ENCODE measurements around the gene NRSN2. TPM values are rescaled to one million over a fixed set of nuclear protein-coding genes. Genes with fewer than 3 reads are reported as not detected.
"Not testable (repeated sequence)": the region's sequence is repeated elsewhere in the genome, so short reads cannot be mapped to it uniquely, and the experiment has no call there.

The NRSN2 gene
- total and polyA plus RNA-seq, 8 donors, result 31.9 to 41.5 (median 37.1) TPM

DNA sequence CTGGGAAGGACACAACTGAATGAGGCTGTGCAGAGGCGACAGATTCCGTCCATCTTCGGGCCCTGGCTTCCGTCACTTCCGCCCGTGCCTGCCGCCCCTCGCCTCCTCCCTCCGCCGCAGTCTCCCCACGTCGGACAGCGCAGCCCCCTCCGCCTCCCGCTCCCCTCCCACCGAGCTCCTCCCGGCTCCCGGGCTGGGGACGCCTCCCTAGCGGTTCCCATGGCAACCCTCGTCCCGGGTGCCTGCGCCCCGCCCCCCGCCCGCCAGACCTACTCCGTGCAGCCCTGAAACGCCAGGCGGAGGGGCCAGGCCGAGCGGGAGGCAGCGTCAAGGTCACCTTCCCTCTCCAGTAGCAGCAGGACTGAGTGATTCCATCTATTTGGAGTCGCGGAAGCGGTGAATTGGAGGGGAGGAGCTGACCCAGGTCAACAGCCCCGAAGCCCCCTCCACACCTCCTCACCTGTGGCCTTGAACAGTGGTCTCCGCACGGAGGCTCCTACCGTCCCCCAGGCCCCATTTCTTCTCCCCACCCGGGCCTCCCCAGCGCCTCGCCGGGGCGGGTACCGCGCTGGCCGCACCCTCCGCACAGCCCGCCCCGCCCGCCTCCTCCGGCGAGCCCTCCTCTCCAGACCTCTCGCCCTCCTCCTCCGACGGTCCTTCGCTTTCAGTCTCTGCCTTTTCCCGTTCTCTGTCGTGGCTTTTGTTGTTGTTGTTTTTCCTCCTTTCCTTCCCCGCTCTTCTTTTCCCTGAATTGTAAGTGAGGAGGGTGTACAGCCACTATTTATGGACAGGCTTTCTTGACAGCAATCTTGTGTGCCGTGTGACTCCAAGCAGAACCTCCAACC is 951 bp downstream of the NRSN2 start:
- peaks cover 4 to 16% of the 10 kb centered on the region in 2 donors for H3K4me1 ChIP-seq
- peak; percentile 89 for ATAC-seq
- DNase-seq, result peak; percentile 90 to 97 (median 94)
- intact Hi-C loops (cut with DNase I), result no loop called here
- H3K27me3 ChIP-seq, result peaks cover 0 to 18% of the 10 kb centered on the region in 2 donors
- H3K4me3 ChIP-seq, result peak overlapping the region; percentile 72 to 75
- TF ChIP-seq, protein P1, sequence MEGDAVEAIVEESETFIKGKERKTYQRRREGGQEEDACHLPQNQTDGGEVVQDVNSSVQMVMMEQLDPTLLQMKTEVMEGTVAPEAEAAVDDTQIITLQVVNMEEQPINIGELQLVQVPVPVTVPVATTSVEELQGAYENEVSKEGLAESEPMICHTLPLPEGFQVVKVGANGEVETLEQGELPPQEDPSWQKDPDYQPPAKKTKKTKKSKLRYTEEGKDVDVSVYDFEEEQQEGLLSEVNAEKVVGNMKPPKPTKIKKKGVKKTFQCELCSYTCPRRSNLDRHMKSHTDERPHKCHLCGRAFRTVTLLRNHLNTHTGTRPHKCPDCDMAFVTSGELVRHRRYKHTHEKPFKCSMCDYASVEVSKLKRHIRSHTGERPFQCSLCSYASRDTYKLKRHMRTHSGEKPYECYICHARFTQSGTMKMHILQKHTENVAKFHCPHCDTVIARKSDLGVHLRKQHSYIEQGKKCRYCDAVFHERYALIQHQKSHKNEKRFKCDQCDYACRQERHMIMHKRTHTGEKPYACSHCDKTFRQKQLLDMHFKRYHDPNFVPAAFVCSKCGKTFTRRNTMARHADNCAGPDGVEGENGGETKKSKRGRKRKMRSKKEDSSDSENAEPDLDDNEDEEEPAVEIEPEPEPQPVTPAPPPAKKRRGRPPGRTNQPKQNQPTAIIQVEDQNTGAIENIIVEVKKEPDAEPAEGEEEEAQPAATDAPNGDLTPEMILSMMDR (IDR thresholded peaks at IDR 0.05), result no peak
- H3K27ac ChIP-seq, result peak overlapping the region; percentile 79 to 95
- H3K9me3 ChIP-seq, result no peaks in the 10 kb centered on the region
- H3K36me3 ChIP-seq, result no peaks in the 10 kb centered on the region

DNA sequence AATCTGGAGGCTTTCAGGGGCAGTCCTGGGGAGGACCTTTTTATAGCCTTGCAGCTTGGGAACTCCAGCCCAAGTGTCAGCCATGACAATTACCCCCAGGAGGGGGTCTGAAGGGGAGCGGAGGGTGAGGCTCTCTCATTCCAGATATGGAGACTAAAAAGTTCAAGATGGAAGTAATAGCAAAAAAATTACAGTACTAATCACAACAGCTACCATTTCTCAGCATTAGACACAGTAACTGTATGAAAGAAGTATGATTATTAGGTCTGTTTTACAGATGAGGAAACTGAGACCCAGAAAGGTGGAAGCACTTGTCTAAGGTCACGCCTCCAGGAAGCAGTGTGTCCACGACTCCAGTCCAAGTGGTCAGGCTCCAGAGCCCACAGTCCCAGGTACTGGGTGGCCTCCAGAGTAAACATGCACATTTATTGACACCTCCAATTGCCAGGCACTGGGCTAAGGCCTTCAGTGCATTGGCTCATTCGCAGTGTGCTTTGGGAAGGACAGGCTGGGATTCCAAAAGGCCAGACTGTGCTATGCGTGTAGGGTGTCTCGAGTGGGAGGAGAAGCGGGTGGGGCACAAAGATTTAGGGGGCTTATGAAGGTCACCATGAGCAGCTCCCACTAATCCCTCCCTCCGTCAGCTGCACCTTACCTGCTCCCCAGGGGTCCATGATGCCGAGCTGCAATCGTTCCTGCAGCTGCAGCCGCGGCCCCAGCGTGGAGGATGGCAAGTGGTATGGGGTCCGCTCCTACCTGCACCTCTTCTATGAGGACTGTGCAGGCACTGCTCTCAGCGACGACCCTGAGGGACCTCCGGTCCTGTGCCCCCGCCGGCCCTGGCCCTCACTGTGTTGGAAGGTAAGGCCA is 2.3 kb downstream of the NRSN2 start:
- Histone ChIP-seq H3K4me3 (no peak overlapping the region), H3K27me3 (peaks cover 0 to 18% of the 10 kb centered on the region in 2 donors), H3K36me3 (no peaks in the 10 kb centered on the region), H3K4me1 (peaks cover 4 to 17% of the 10 kb centered on the region in 2 donors), H3K9me3 (no peaks in the 10 kb centered on the region), H3K27ac (no peak overlapping the region)
- ATAC-seq (no peak), DNase-seq (no peak)
- TF ChIP-seq, protein P1 (IDR thresholded peaks at IDR 0.05), result no peak
- intact Hi-C loops (cut with DNase I), result no loop called here

DNA sequence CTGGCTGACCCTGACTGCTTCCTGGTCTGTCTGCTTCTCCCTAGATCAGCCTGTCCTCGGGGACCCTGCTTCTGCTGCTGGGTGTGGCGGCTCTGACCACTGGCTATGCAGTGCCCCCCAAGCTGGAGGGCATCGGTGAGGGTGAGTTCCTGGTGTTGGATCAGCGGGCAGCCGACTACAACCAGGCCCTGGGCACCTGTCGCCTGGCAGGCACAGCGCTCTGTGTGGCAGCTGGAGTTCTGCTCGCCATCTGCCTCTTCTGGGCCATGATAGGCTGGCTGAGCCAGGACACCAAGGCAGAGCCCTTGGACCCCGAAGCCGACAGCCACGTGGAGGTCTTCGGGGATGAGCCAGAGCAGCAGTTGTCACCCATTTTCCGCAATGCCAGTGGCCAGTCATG is 6.3 kb downstream of the NRSN2 start:
- peaks cover 0 to 8% of the 10 kb centered on the region in 2 donors for H3K4me1 ChIP-seq
- no peaks in the 10 kb centered on the region for H3K27me3 ChIP-seq
- no peak overlapping the region for H3K4me3 ChIP-seq
- no peaks in the 10 kb centered on the region for H3K36me3 ChIP-seq
- intact Hi-C loops (cut with DNase I), result no loop called here
- ATAC-seq, result no peak
- no peaks in the 10 kb centered on the region for H3K9me3 ChIP-seq
- DNase-seq, result no peak
- no peak overlapping the region for H3K27ac ChIP-seq
- TF ChIP-seq, protein P1 (IDR thresholded peaks at IDR 0.05), result no peak

DNA sequence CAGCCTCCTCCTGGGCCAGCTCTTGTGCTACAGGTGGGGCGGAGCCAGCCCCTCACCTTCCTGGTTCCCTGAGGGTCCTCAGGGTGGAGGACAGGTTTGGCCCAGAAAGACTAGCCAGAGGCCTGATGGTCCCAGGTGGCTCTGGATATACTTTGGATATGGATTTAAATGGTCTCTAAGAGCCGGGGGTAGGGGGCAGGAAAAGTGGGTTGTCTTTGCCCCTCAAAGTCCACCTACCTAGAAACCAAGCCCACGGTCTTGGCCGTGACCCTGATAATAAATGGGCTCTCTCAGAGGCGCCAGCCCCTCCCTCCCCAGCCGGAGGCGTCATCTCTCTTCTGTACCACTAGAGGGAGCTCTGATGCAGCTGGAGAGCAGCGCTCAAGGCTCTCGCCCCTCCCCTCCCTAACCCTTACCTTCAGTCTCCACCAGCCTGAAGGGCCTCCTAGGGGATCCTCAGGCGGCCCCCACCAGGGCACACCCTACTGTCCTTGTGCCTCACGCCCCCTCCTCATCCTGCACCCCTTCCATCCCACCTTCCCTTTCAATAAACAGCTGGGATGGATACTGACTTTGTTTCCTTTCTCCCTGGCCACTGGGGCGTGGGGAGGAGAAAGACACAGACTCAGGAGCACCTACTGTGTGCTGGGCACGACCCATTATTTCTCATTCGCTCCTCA is 7.5 kb downstream of the NRSN2 start:
- DNase-seq, result peak; percentile 71 to 89 (median 81)
- peak; percentile 97 for ATAC-seq
- H3K36me3 ChIP-seq, result no peaks in the 10 kb centered on the region
- TF ChIP-seq, protein P1 (IDR thresholded peaks at IDR 0.05), result peak; percentile 97 to 98
- H3K4me1 ChIP-seq, result peaks cover 0 to 9% of the 10 kb centered on the region in 2 donors
- no peak overlapping the region for H3K27ac ChIP-seq
- H3K4me3 ChIP-seq, result no peak overlapping the region
- intact Hi-C loops (cut with DNase I), result loop anchor here in 1 of 2 donors (2.0 kb wide), 1 partner anchor 124 kb away; no protein-coding TSS in a partner anchor
- no peaks in the 10 kb centered on the region for H3K9me3 ChIP-seq
- H3K27me3 ChIP-seq, result no peaks in the 10 kb centered on the region

DNA sequence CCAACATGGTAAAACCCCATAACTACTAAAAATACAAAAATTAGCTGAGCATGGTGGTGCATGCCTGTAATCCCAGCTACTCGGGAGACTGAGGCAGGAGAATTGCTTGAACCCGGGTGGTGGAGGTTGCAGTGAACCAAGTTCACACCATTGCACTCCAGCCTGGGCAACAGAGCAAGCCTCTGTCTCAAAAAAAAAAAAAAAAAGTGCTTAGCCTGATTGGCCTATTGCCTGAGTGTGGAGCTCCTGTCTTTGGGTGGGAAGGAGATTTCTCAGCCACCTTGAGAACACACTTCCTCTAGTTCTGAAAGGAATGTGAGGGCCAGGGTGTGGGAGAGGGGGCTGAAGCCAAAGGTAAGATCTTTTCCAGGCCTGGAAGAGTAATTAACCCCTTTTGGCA is 9.2 kb downstream of the NRSN2 start:
- DNase-seq; H3K27ac ChIP-seq; ATAC-seq; H3K9me3 ChIP-seq; intact Hi-C loops (cut with DNase I); H3K4me3 ChIP-seq; H3K36me3 ChIP-seq; H3K27me3 ChIP-seq: not testable (repeated sequence)
- peaks cover 0 to 15% of the 10 kb centered on the region in 2 donors for H3K4me1 ChIP-seq

Measured in left lung (tissue), 10 donors.